Fibroblast of skin of right quadriceps (primary cell): ENCODE measurements around the gene PRXL2B.

Source experiments
- DNase-seq: peaks from one replicate; pipeline ENCODE4 v3.0.0-alpha.2; 2013

Gene PRXL2B

GRCh38 chr1:2639607-2640521, 53.3 kb downstream of the PRXL2B start:
- no peak for DNase-seq

- DNase-seq, result no peak
Measured at GRCh38 chr1:2640626-2641025, 54.0 kb downstream of the PRXL2B start.
